GM12892 (cell line): ENCODE data around the gene PLEKHM1.

Experiments used
- DNase-seq: peaks from one replicate; pipeline ENCODE4 v3.0.0; 2011; ENCODE audit not compliant: insufficient read length
- FAIRE-seq: peaks from 2 replicates; lab custom pipeline; 2011; peaks lifted over from hg19 to GRCh38; lab: Jason Lieb, UNC
- POLR2A ChIP-seq: IDR thresholded peaks from 2 replicates; pipeline ENCODE4 v1.6.1; 2011; ENCODE audit warnings: low read depth, low read length, control low read depth
- POLR2AphosphoS5 ChIP-seq: IDR thresholded peaks from 2 replicates; pipeline ENCODE4 v1.6.1; 2011; ENCODE audit warnings: low read depth, low read length, control low read depth
- TAF1 ChIP-seq: IDR thresholded peaks from 2 replicates; pipeline ENCODE4 v1.6.1; 2011; ENCODE audit warnings: low read depth, mild to moderate bottlenecking, control low read depth, low read length, borderline replicate concordance

The PLEKHM1 gene

DNA sequence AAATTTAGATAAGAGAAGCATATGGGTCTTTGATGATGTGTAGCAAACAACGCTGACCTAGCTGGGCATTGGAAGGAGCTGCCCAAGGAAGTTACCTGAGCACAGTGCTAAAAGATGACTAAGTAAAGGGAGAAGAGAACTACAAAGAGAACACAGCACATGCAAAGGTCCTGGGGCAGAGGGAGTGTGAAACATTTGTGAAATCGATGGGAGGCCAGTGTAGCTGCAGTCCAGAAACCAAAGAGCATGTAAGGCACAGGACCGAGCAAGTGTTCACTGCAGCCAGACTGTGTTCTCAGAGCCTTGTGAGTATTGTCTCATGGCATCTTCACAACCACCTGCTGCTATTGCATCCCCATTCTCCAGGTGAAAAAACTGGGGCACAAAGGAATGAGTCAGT lies 102.8 kb downstream of the PLEKHM1 start:
- FAIRE-seq: no peak
- TF ChIP-seq POLR2AphosphoS5: no peak
- no peak for TF ChIP-seq POLR2A
- TF ChIP-seq TAF1: no peak
- DNase-seq: no peak

DNA sequence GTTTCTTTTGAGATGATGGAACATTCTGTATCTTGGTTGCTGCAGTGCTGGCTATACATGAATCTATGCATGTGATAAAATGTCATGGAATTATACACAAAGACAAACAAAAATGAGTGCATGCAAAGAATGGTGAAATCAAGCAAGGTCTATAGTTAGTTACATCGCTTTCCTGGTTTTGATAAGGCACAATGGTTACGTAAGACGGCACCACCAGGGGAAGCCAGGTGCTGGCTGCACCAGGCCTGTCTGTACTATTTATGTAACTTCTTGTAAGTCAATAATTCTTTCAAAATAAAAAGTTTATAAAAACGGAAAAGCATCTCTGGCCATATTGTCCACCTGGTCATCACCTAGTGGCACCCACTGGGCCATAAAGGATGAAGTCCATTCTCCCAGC lies 104.3 kb downstream of the PLEKHM1 start:
- FAIRE-seq: no peak
- DNase-seq: no peak
- TF ChIP-seq TAF1 (no peak), POLR2A (no peak), POLR2AphosphoS5 (no peak)
